GM12873 (cell line): ENCODE data around the gene C17orf75.

Experiments used
- CTCF ChIP-seq: IDR thresholded peaks from 2 replicates; pipeline ENCODE4 v1.5.1; 2012; ENCODE audit warnings: low read depth, mild to moderate bottlenecking, moderate library complexity, low read length, control low read depth; ENCODE audit not compliant: insufficient read depth; ENCODE audit errors: missing control alignments

The C17orf75 gene

GRCh38 chr17:32382526-32383223 lies 40.7 kb upstream of the C17orf75 start:
- TF ChIP-seq CTCF = no peak

GRCh38 chr17:32370426-32370825 lies 28.5 kb upstream of the C17orf75 start:
- TF ChIP-seq CTCF = no peak

DNA sequence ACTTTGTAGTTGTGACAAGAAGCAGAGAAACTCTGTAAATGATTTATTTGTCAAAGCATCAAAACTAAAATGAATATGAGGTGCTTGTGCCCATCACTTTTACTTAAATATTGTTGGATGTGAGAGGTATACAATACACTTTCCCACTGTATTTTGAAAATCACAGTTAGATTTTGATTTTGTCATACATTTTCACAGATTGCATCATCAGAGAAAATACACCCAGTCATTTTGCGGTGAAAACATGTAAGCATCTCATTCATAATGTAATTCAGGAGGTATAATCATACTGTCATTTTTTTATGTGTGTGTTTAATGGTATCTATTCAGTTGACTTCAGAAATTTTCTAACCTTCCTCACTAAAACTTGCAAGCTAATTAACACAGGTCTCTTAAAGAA lies 19.3 kb upstream of the C17orf75 start:
- TF ChIP-seq CTCF = no peak

DNA sequence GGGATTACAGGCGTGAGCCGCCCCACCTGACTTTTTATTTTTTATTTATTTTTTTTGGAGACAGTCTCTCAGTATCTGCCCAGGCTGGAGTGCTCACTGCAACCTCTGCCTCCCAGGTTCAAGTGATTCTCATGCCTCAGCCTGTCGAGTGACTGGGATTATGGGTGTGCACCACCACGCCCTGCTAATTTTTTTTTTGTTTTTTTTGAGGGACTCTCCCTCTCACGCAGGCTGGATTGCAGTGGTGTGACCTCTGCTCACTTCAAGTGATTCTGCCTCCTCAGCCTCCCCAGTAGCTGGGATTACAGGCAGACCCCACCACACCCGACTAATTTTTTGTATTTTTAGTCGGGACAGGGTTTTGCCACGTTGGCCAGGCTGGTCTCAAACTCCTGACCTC lies 15.6 kb upstream of the C17orf75 start:
- TF ChIP-seq CTCF = no peak

DNA sequence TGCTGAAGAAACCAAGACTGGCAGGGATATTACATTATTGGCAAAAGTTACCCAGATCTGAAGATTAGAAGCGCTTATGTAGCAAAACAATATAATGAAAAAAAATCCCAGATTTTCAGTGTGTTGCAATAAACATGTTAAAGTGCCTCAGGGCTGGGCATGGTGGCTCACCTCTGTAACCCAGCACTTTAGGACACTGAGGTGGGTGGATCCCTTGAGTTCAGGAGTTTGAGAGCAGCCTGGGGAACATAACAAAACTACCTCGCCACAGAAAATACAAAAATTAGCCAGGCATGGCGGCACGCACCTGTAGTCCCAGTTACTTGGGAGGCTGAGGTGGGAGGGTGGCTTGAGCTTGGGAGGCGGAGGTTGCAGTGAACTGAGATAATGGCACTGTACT lies 14.8 kb upstream of the C17orf75 start:
- TF ChIP-seq CTCF = no peak

DNA sequence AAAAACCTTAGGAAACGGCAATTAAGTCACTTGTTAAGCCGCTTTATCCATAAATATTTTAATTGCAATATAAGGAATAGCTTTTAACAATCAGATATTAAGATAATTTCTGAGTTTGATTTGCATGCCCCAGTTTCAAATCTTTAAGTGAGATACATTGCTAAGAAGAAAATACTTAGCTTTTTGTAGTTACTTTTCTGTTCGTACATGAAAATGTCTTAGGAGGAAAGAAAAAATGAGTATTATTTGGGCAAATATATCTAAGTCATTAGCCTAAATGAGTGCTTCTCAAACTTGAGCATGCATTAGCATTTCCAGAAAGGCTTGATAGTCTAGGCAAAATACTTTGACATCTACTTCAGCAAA lies 14.4 kb upstream of the C17orf75 start:
- TF ChIP-seq CTCF = no peak

- TF ChIP-seq CTCF = no peak
These were observed 13.8 kb upstream of the C17orf75 start for GRCh38 chr17:32355649-32356377.
